Bronchial epithelial cell (primary cell): ENCODE data around the gene RBM20. TPM values are rescaled to one million over a fixed set of nuclear protein-coding genes. Genes with fewer than 3 reads are reported as not detected.

ENCODE experiments used
- DNase-seq: peaks from one replicate; pipeline ENCODE4 v3.0.0-alpha.2; 2010; ENCODE audit warnings: low read depth
- FAIRE-seq: peaks from 2 replicates; lab custom pipeline; 2011; peaks lifted over from hg19 to GRCh38; lab: Jason Lieb, UNC
- H3K27me3 ChIP-seq: 2 replicates; pipeline ENCODE4 v1.5.1; 2011; ENCODE audit warnings: low read length; ENCODE audit not compliant: control insufficient read depth, insufficient read depth
- H3K36me3 ChIP-seq: 2 replicates; pipeline ENCODE4 v1.5.1; 2011; ENCODE audit warnings: low read length; ENCODE audit not compliant: control insufficient read depth, insufficient read depth
- H3K4me3 ChIP-seq: 2 replicates; pipeline ENCODE4 v1.5.1; 2011; ENCODE audit warnings: mild to moderate bottlenecking, low read depth, low read length, control low read depth
- total RNA-seq: library from RNA; depleted of rRNA; stranded (reverse); fragments of >200 nt; gene quantifications from 2 replicates; pipeline ENCODE4 v1.2.1, GENCODE V29; 2014
- TF ChIP-seq, protein P1 (sequence below): IDR thresholded peaks from 2 replicates; pipeline ENCODE4 v1.5.1; 2011; ENCODE audit warnings: mild to moderate bottlenecking, moderate library complexity, low read length, control low read depth, inconsistent platforms; ENCODE audit not compliant: insufficient read depth, severe bottlenecking

Gene RBM20
- total RNA-seq, 1 donor from 2014 or later, result not detected

DNA sequence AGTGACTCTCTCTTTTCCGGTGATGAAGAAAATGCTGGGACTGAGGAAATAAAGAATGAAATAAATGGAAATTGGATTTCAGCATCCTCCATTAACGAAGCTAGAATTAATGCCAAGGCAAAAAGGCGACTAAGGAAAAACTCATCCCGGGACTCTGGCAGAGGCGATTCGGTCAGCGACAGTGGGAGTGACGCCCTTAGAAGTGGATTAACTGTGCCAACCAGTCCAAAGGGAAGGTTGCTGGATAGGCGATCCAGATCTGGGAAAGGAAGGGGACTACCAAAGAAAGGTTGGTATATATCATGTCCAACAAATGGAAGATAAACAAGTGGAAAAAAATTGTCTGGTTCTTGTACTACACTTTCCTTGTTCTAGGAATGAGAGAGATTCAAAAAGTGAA is 237.1 kb downstream of the RBM20 start:
- Histone ChIP-seq H3K27me3 (no peaks in the 10 kb centered on the region), H3K4me3 (no peak overlapping the region), H3K36me3 (peaks cover 8% of the 10 kb centered on the region)
- DNase-seq, result no peak
- FAIRE-seq, result no peak
- TF ChIP-seq, protein P1, sequence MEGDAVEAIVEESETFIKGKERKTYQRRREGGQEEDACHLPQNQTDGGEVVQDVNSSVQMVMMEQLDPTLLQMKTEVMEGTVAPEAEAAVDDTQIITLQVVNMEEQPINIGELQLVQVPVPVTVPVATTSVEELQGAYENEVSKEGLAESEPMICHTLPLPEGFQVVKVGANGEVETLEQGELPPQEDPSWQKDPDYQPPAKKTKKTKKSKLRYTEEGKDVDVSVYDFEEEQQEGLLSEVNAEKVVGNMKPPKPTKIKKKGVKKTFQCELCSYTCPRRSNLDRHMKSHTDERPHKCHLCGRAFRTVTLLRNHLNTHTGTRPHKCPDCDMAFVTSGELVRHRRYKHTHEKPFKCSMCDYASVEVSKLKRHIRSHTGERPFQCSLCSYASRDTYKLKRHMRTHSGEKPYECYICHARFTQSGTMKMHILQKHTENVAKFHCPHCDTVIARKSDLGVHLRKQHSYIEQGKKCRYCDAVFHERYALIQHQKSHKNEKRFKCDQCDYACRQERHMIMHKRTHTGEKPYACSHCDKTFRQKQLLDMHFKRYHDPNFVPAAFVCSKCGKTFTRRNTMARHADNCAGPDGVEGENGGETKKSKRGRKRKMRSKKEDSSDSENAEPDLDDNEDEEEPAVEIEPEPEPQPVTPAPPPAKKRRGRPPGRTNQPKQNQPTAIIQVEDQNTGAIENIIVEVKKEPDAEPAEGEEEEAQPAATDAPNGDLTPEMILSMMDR, result no peak

DNA sequence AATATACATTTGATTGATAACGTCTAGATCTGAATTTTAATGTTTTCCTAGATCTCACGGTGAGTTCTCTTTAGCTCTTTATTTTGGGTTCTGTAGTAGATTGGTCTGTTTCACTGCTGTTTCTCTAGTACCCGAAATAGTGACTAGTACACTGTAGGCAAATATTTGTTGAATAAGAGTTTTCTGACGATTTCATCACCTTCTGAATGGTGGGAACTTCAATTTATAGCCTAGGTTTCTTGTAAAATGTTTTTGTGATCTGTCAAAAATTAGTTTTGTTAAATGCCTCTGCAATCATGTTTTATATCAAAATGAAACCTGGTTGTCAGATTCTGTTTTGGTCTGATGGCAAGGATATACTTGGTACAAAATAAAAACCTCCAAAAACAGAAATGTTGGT is 237.8 kb downstream of the RBM20 start:
- H3K36me3 ChIP-seq, result peaks cover 9% of the 10 kb centered on the region
- FAIRE-seq, result no peak
- no peaks in the 10 kb centered on the region for H3K27me3 ChIP-seq
- TF ChIP-seq, protein P1, result no peak
- DNase-seq, result no peak
- H3K4me3 ChIP-seq, result no peak overlapping the region

DNA sequence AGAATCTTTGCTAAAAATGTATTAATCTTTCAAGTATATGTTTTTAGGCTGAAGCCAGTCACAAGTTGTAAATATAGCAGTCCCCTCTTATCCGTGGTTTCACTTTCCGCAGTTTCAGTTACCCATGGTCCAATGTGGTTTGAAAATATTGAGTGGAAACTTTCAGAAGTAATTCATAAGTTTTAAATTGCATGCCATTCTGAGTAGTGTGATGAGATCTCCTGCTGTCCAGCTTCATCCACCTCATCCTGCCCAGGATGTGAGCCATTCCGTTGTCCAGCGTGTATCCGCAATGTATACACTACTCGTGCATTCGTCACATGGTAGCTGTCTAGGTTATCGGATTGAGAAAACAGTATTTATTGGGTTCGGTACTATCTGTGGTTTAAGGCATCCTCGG is 239.8 kb downstream of the RBM20 start:
- TF ChIP-seq, protein P1, result no peak
- no peaks in the 10 kb centered on the region for H3K27me3 ChIP-seq
- DNase-seq (no peak), FAIRE-seq (no peak)
- no peak overlapping the region for H3K4me3 ChIP-seq
- H3K36me3 ChIP-seq, result peaks cover 12% of the 10 kb centered on the region

DNA sequence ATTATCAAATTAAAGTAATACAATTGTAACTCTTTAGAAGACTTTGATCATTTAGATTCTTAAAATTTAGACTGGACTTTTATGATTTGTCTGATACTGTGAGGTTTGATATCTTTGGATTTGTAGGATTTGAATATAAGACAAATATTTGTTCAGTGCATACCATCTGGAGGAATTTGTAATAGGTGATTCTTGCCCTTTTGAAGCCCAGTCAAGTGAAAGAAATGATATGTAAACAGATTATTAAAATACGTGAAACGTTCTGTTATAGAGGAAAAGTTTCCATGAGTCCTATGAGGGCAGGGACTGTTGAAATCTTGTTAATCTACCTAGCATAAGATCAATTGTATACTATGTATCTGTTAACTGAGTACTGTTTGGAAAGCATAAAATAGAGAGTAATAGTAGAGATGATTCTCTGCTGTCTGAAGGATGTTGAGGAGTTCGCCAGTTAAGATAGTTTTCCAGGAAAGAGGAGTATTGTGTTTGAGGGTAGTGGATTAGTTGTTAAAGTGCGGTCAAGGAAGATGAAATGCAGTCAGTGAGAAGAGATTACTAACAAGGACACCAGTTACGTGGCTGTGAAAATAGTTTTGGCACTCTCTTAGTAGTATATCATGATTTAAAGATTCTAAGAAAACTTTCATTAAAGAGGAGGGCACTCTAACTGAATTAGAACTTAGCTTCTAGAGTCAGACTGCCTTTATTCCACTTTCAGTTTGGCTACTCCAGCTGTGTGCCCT is 242.0 kb downstream of the RBM20 start:
- H3K27me3 ChIP-seq, result no peaks in the 10 kb centered on the region
- DNase-seq, result no peak
- no peak overlapping the region for H3K4me3 ChIP-seq
- FAIRE-seq, result no peak
- peaks cover 10% of the 10 kb centered on the region for H3K36me3 ChIP-seq
- TF ChIP-seq, protein P1, result no peak

DNA sequence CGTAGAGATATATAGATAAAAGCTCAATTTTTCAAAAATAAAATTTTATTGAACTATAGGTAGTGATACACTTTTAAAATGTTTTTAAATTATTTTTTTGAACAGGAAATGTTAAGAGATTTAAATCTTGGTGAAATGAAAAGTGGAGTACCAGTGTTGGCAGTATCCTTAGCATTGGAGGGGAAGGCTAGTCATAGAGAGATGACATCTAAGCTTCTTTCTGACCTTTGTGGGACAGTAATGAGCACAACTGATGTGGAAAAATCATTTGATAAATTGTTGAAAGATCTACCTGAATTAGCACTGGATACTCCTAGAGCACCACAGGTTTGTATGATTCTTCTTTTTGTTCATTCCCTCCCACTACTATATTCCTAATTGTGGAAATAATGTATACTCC is 243.4 kb downstream of the RBM20 start:
- Histone ChIP-seq H3K4me3 (no peak overlapping the region), H3K27me3 (no peaks in the 10 kb centered on the region), H3K36me3 (peaks cover 8% of the 10 kb centered on the region)
- TF ChIP-seq, protein P1, result no peak
- DNase-seq, result no peak
- FAIRE-seq, result no peak

Other genes starting within 250 kb of the RBM20 start
- gene DUSP5, start 146.4 kb upstream of the RBM20 start, total RNA-seq, result 40.1 and 115 TPM in 2 replicates
- 16.5 and 19.5 TPM in 2 replicates for gene SMC3, start 76.6 kb upstream of the RBM20 start, total RNA-seq
- 77.9 and 136 TPM in 2 replicates for gene PDCD4, start 227.6 kb downstream of the RBM20 start, total RNA-seq